Muscle layer of duodenum (tissue), 2 donors: Measurements from ENCODE around the gene ABR.
"Not testable (repeated sequence)": the region's sequence is repeated elsewhere in the genome, so short reads cannot be mapped to it uniquely, and the experiment has no call there.

ENCODE experiments used
- H3K27ac ChIP-seq: one replicate; pipeline ENCODE4 v1.7.0; 2013; ENCODE audit warnings: mild to moderate bottlenecking, low read length
- H3K27me3 ChIP-seq: one replicate; pipeline ENCODE4 v1.7.0; 2013; ENCODE audit warnings: low read depth, mild to moderate bottlenecking, control low read depth, low read length
- H3K36me3 ChIP-seq, 2 donors: one replicate each; pipeline ENCODE4 v1.7.0; 2013; ENCODE audit warnings: low read length in 2 of 2, control low read depth in 1 of 2, mild to moderate bottlenecking in 1 of 2; ENCODE audit not compliant: insufficient read depth in 2 of 2, control insufficient read depth in 1 of 2
- H3K4me1 ChIP-seq, 2 donors: one replicate each; pipeline ENCODE4 v1.7.0; 2013; ENCODE audit warnings: low read length in 2 of 2, mild to moderate bottlenecking in 2 of 2, control low read depth in 1 of 2, moderate library complexity in 1 of 2; ENCODE audit not compliant: insufficient read depth in 2 of 2, control insufficient read depth in 1 of 2
- H3K4me3 ChIP-seq, 2 donors: one replicate each; pipeline ENCODE4 v1.7.0; 2013; ENCODE audit warnings: low read length in 2 of 2, low read depth in 1 of 2, mild to moderate bottlenecking in 1 of 2
- H3K9me3 ChIP-seq, 2 donors: one replicate each; pipeline ENCODE4 v1.7.0; 2013; ENCODE audit warnings: low read length in 2 of 2, control low read depth in 1 of 2, mild to moderate bottlenecking in 1 of 2; ENCODE audit not compliant: control insufficient read depth in 1 of 2
- donor health status: healthy.

The ABR gene

GRCh38 chr17:1002771-1003555, 176.8 kb downstream of the ABR start:
- H3K27me3 ChIP-seq = no peaks in the 10 kb centered on the region
- H3K27ac ChIP-seq = peak overlapping the region; percentile 43
- H3K4me1 ChIP-seq = peaks cover 28 to 85% of the 10 kb centered on the region in 2 donors
- no peaks in the 10 kb centered on the region for H3K9me3 ChIP-seq
- peaks cover 22 to 30% of the 10 kb centered on the region in 2 donors for H3K36me3 ChIP-seq
- H3K4me3 ChIP-seq = no peak overlapping the region

GRCh38 chr17:1002412-1002753, 177.4 kb downstream of the ABR start:
- Histone ChIP-seq H3K4me1 (peaks cover 33 to 88% of the 10 kb centered on the region in 2 donors), H3K9me3 (no peaks in the 10 kb centered on the region), H3K27ac (peak overlapping the region; percentile 43), H3K36me3 (peaks cover 18 to 25% of the 10 kb centered on the region in 2 donors), H3K27me3 (no peaks in the 10 kb centered on the region), H3K4me3 (no peak overlapping the region)

- Histone ChIP-seq H3K4me3 (peak overlapping the region in 1 of 2 donors; percentile 31), H3K9me3 (no peaks in the 10 kb centered on the region), H3K4me1 (peaks cover 33 to 84% of the 10 kb centered on the region in 2 donors), H3K27ac (peak overlapping the region; percentile 43), H3K36me3 (peaks cover 14 to 20% of the 10 kb centered on the region in 2 donors), H3K27me3 (no peaks in the 10 kb centered on the region)
These were observed 178.0 kb downstream of the ABR start for GRCh38 chr17:1001640-1002411.

GRCh38 chr17:1000597-1001461, 179.0 kb downstream of the ABR start:
- no peaks in the 10 kb centered on the region for H3K9me3 ChIP-seq
- H3K36me3 ChIP-seq = peaks cover 14 to 20% of the 10 kb centered on the region in 2 donors
- H3K27ac ChIP-seq = peak overlapping the region; percentile 43
- H3K4me3 ChIP-seq = no peak overlapping the region
- no peaks in the 10 kb centered on the region for H3K27me3 ChIP-seq
- H3K4me1 ChIP-seq = peaks cover 30 to 75% of the 10 kb centered on the region in 2 donors

GRCh38 chr17:998111-998510, 181.7 kb downstream of the ABR start:
- Histone ChIP-seq H3K9me3 (no peaks in the 10 kb centered on the region), H3K4me1 (peaks cover 30 to 48% of the 10 kb centered on the region in 2 donors), H3K27ac (peak overlapping the region; percentile 14), H3K4me3 (peak overlapping the region; percentile 95 to 100), H3K27me3 (no peaks in the 10 kb centered on the region), H3K36me3 (peaks cover 14 to 17% of the 10 kb centered on the region in 2 donors)

GRCh38 chr17:996554-997344, 183.0 kb downstream of the ABR start, which contains the start of gene TIMM22:
TSS of gene TIMM22 (plus strand) at chr17:997129. CDS start at chr17:997143, 14 bp downstream.
- Histone ChIP-seq H3K4me3 (peak within 1 kb of the TSS; percentile 95 to 100), H3K27ac (peak within 1 kb of the TSS; percentile 93)

GRCh38 chr17:995324-995723, 184.5 kb downstream of the ABR start:
- peaks cover 9 to 20% of the 10 kb centered on the region in 2 donors for H3K4me1 ChIP-seq
- not testable (repeated sequence) for H3K27me3 ChIP-seq, H3K4me3 ChIP-seq, H3K36me3 ChIP-seq, H3K9me3 ChIP-seq, H3K27ac ChIP-seq

More at GRCh38 chr17:996554-997344, 183.0 kb downstream of the ABR start, which contains the start of gene TIMM22:
- Histone ChIP-seq H3K36me3 (peaks cover 14 to 16% of the 10 kb centered on the region in 2 donors), H3K27me3 (no peaks in the 10 kb centered on the region), H3K4me1 (peaks cover 17 to 34% of the 10 kb centered on the region in 2 donors), H3K9me3 (no peaks in the 10 kb centered on the region)

- H3K27me3 ChIP-seq = no peaks in the 10 kb centered on the region
- H3K4me3 ChIP-seq = no peak overlapping the region
- H3K27ac ChIP-seq = no peak overlapping the region
- H3K9me3 ChIP-seq = no peaks in the 10 kb centered on the region
- H3K4me1 ChIP-seq = peaks cover 5 to 6% of the 10 kb centered on the region in 2 donors
- H3K36me3 ChIP-seq = no peaks in the 10 kb centered on the region
These were observed 186.8 kb downstream of the ABR start for GRCh38 chr17:992933-993332.

GRCh38 chr17:988561-988960, 191.2 kb downstream of the ABR start:
- Histone ChIP-seq H3K27me3 (no peaks in the 10 kb centered on the region), H3K9me3 (no peaks in the 10 kb centered on the region), H3K36me3 (no peaks in the 10 kb centered on the region), H3K4me1 (no peaks in the 10 kb centered on the region), H3K4me3 (no peak overlapping the region), H3K27ac (no peak overlapping the region)

- Histone ChIP-seq H3K27me3 (no peaks in the 10 kb centered on the region), H3K9me3 (no peaks in the 10 kb centered on the region), H3K4me3 (no peak overlapping the region), H3K4me1 (no peaks in the 10 kb centered on the region), H3K27ac (no peak overlapping the region), H3K36me3 (no peaks in the 10 kb centered on the region)
These were observed 191.8 kb downstream of the ABR start for GRCh38 chr17:987931-988330.
